ENCODE results near the gene RIMBP2. TPM values are rescaled to one million over a fixed set of nuclear protein-coding genes. Genes with fewer than 3 reads are reported as not detected.

RIMBP2 gene
- total RNA-seq, 1 donor from 2014 or later: 47.7 TPM

- no peak for FAIRE-seq
- no peak for DNase-seq (ENCODE audit: low spot score in 2 of 2)
Measured at GRCh38 chr12:130687796-130688778, 28.0 kb downstream of the RIMBP2 start.

- FAIRE-seq: no peak
- DNase-seq (ENCODE audit: low spot score in 2 of 2): no peak
Measured at GRCh38 chr12:130687190-130687589, 28.9 kb downstream of the RIMBP2 start.

GRCh38 chr12:130686511-130686991, 29.5 kb downstream of the RIMBP2 start:
- DNase-seq (ENCODE audit: low spot score in 2 of 2) (no peak), FAIRE-seq (no peak)

GRCh38 chr12:130685850-130686249, 30.2 kb downstream of the RIMBP2 start:
- FAIRE-seq: no peak
- no peak for DNase-seq (ENCODE audit: low spot score in 2 of 2)

GRCh38 chr12:130685250-130685787, 30.8 kb downstream of the RIMBP2 start:
- DNase-seq (ENCODE audit: low spot score in 2 of 2): no peak
- FAIRE-seq: no peak

GRCh38 chr12:130683811-130684210, 32.3 kb downstream of the RIMBP2 start:
- DNase-seq (ENCODE audit: low spot score in 2 of 2): no peak
- FAIRE-seq: no peak

- DNase-seq (ENCODE audit: low spot score in 2 of 2): no peak
- no peak for FAIRE-seq
Measured at GRCh38 chr12:130683080-130683479, 33.0 kb downstream of the RIMBP2 start.

- FAIRE-seq (no peak), DNase-seq (ENCODE audit: low spot score in 2 of 2) (no peak)
Measured at GRCh38 chr12:130680451-130680990, 35.6 kb downstream of the RIMBP2 start.

GRCh38 chr12:130677957-130678558, 38.0 kb downstream of the RIMBP2 start:
- FAIRE-seq: no peak
- DNase-seq (ENCODE audit: low spot score in 2 of 2): no peak

- DNase-seq (ENCODE audit: low spot score in 2 of 2) (no peak), FAIRE-seq (no peak)
Measured at GRCh38 chr12:130675791-130676190, 40.3 kb downstream of the RIMBP2 start.

- FAIRE-seq: no peak
Measured at GRCh38 chr12:130675121-130675520, 41.0 kb downstream of the RIMBP2 start.

GRCh38 chr12:130674676-130675075, 41.4 kb downstream of the RIMBP2 start:
- DNase-seq (ENCODE audit: low spot score in 2 of 2) (no peak), FAIRE-seq (no peak)

More at GRCh38 chr12:130675121-130675520, 41.0 kb downstream of the RIMBP2 start:
- DNase-seq (ENCODE audit: low spot score in 2 of 2): no peak

- FAIRE-seq (no peak), DNase-seq (ENCODE audit: low spot score in 2 of 2) (no peak)
Measured at GRCh38 chr12:130673036-130673705, 42.9 kb downstream of the RIMBP2 start.

- no peak for DNase-seq (ENCODE audit: low spot score in 2 of 2)
- no peak for FAIRE-seq
Measured at GRCh38 chr12:130672089-130672820, 43.8 kb downstream of the RIMBP2 start.

GRCh38 chr12:130671556-130671955, 44.5 kb downstream of the RIMBP2 start:
- DNase-seq (ENCODE audit: low spot score in 2 of 2) (no peak), FAIRE-seq (no peak)

- FAIRE-seq: no peak
Measured at GRCh38 chr12:130669797-130670196, 46.3 kb downstream of the RIMBP2 start.

GRCh38 chr12:130669205-130669557, 46.9 kb downstream of the RIMBP2 start:
- no peak for DNase-seq (ENCODE audit: low spot score in 2 of 2)

More at GRCh38 chr12:130669797-130670196, 46.3 kb downstream of the RIMBP2 start:
- DNase-seq (ENCODE audit: low spot score in 2 of 2): no peak

GRCh38 chr12:130668286-130669204, 47.6 kb downstream of the RIMBP2 start:
- no peak for FAIRE-seq
- no peak for DNase-seq (ENCODE audit: low spot score in 2 of 2)

More at GRCh38 chr12:130669205-130669557, 46.9 kb downstream of the RIMBP2 start:
- FAIRE-seq: no peak

All from frontal cortex (tissue), 4 donors.